ENCODE data around the gene ELMOD3.
"Not testable (repeated sequence)": the region's sequence is repeated elsewhere in the genome, so short reads cannot be mapped to it uniquely, and the experiment has no call there.

The ELMOD3 gene

GRCh38 chr2:85377083-85377482 is 22.5 kb downstream of the ELMOD3 start:
- DNase-seq = no peak

- no peak for DNase-seq
Measured at GRCh38 chr2:85378257-85378656, 23.7 kb downstream of the ELMOD3 start.

GRCh38 chr2:85380048-85380447 is 25.5 kb downstream of the ELMOD3 start:
- DNase-seq = no peak

- not testable (repeated sequence) for DNase-seq
Measured at GRCh38 chr2:85383151-85383550, 28.6 kb downstream of the ELMOD3 start.

GRCh38 chr2:85383850-85384249 is 29.3 kb downstream of the ELMOD3 start:
- no peak for DNase-seq

GRCh38 chr2:85385746-85386145 is 31.2 kb downstream of the ELMOD3 start:
- DNase-seq = no peak

GRCh38 chr2:85387754-85388153 is 33.2 kb downstream of the ELMOD3 start:
- DNase-seq = no peak

- no peak for DNase-seq
Measured at GRCh38 chr2:85388878-85389538, 34.4 kb downstream of the ELMOD3 start.

GRCh38 chr2:85390941-85391669 is 36.5 kb downstream of the ELMOD3 start:
- DNase-seq = peak; percentile 83

- DNase-seq = no peak
Measured at GRCh38 chr2:85393836-85394235, 39.3 kb downstream of the ELMOD3 start.

- DNase-seq = no peak
Measured at GRCh38 chr2:85394261-85394681, 39.7 kb downstream of the ELMOD3 start.

- DNase-seq = no peak
Measured at GRCh38 chr2:85394976-85395375, 40.4 kb downstream of the ELMOD3 start.

GRCh38 chr2:85395912-85396475 is 41.4 kb downstream of the ELMOD3 start:
- DNase-seq = no peak

GRCh38 chr2:85396531-85397470 is 42.2 kb downstream of the ELMOD3 start:
- no peak for DNase-seq

- DNase-seq = no peak
Measured at GRCh38 chr2:85397925-85398331, 43.4 kb downstream of the ELMOD3 start.

GRCh38 chr2:85398426-85399182 is 44.0 kb downstream of the ELMOD3 start:
- DNase-seq = no peak

GRCh38 chr2:85399183-85399455 is 44.5 kb downstream of the ELMOD3 start:
- DNase-seq = no peak

- no peak for DNase-seq
Measured at GRCh38 chr2:85400023-85400422, 45.5 kb downstream of the ELMOD3 start.

- no peak for DNase-seq
Measured at GRCh38 chr2:85400541-85401463, 46.2 kb downstream of the ELMOD3 start.

GRCh38 chr2:85401464-85401805 is 46.9 kb downstream of the ELMOD3 start:
- no peak for DNase-seq

GRCh38 chr2:85401844-85402243 is 47.3 kb downstream of the ELMOD3 start:
- DNase-seq = peak; percentile 71

Data from hematopoietic multipotent progenitor cell treated with erythropoietin and hydrocortisone succinate and interleukin-3 and kit ligand, for 4 days (in vitro differentiated cells).